GM23338 (cell line): ENCODE results near the gene PANK4. TPM values are rescaled to one million over a fixed set of nuclear protein-coding genes. Genes with fewer than 3 reads are reported as not detected.

Experiments
- ATAC-seq: fragments of 200-7000 bp; cut with Tn5 transposase; 3 replicates; pipeline ENCODE4 v1.9.1; 2020
- DNase-seq: peaks from one replicate; pipeline ENCODE4 v3.0.0-alpha.2; 2015; ENCODE audit warnings: low spot score
- H2AFZ ChIP-seq: fragments of 200-600 bp; sonication (generic); 2 replicates; pipeline ENCODE4 v1.8.0; 2016; ENCODE audit warnings: antibody characterized with exemption, mild to moderate bottlenecking, moderate library complexity
- H3F3A ChIP-seq: fragments of 200-600 bp; sonication (generic); replicated peaks from 2 replicates; pipeline ENCODE4 v1.8.0; 2017; ENCODE audit warnings: antibody characterized with exemption, mixed run types, low read depth
- H3K27ac ChIP-seq: fragments of 200-600 bp; sonication (generic); 2 replicates; pipeline ENCODE4 v1.6.1; 2016; ENCODE audit warnings: low read depth
- H3K27me3 ChIP-seq: fragments of 200-600 bp; sonication (generic); 2 replicates; pipeline ENCODE4 v1.8.0; 2016; ENCODE audit warnings: mild to moderate bottlenecking, mixed run types, moderate library complexity; ENCODE audit not compliant: insufficient read depth
- H3K36me3 ChIP-seq: fragments of 200-600 bp; sonication (generic); 2 replicates; pipeline ENCODE4 v1.8.0; 2016; ENCODE audit warnings: mild to moderate bottlenecking; ENCODE audit not compliant: insufficient read depth
- H3K4me1 ChIP-seq: fragments of 200-600 bp; sonication (generic); 2 replicates; pipeline ENCODE4 v1.8.0; 2016; ENCODE audit warnings: mild to moderate bottlenecking, moderate library complexity; ENCODE audit not compliant: insufficient read depth
- H3K4me2 ChIP-seq: fragments of 200-600 bp; sonication (generic); 2 replicates; pipeline ENCODE4 v1.7.1; 2017; ENCODE audit warnings: mixed run types
- H3K4me3 ChIP-seq: fragments of 200-600 bp; sonication (generic); 2 replicates; pipeline ENCODE4 v1.6.1; 2016; ENCODE audit warnings: mixed run types
- H3K79me2 ChIP-seq: fragments of 200-600 bp; sonication (generic); replicated peaks from 2 replicates; pipeline ENCODE4 v1.8.0; 2017; ENCODE audit warnings: mild to moderate bottlenecking; ENCODE audit not compliant: insufficient read depth
- H3K9me2 ChIP-seq: fragments of 200-600 bp; sonication (generic); 2 replicates; pipeline ENCODE4 v1.8.0; 2017; ENCODE audit not compliant: insufficient read depth
- H4K20me1 ChIP-seq: fragments of 200-600 bp; sonication (generic); replicated peaks from 2 replicates; pipeline ENCODE4 v1.8.0; 2017; ENCODE audit warnings: mild to moderate bottlenecking; ENCODE audit not compliant: insufficient read depth
- H3K27ac Mint-ChIP-seq: 2 replicates; pipeline ENCODE4 v1.8.0; 2020; ENCODE audit warnings: inconsistent platforms, mild to moderate bottlenecking, moderate library complexity, mixed read lengths
- H3K27me3 Mint-ChIP-seq: 3 replicates; pipeline ENCODE4 v1.8.0; 2022; ENCODE audit warnings: low read depth, mild to moderate bottlenecking, moderate library complexity, mixed read lengths, inconsistent platforms; ENCODE audit not compliant: insufficient read depth, poor library complexity
- H3K36me3 Mint-ChIP-seq: 3 replicates; pipeline ENCODE4 v1.8.0; 2021; ENCODE audit warnings: low read depth, mild to moderate bottlenecking, inconsistent platforms, moderate library complexity, mixed read lengths
- H3K4me1 Mint-ChIP-seq: 3 replicates; pipeline ENCODE4 v1.8.0; 2020; ENCODE audit warnings: mild to moderate bottlenecking, inconsistent platforms, mixed read lengths
- H3K4me3 Mint-ChIP-seq: 3 replicates; pipeline ENCODE4 v1.8.0; 2021; ENCODE audit warnings: moderate library complexity, mild to moderate bottlenecking, inconsistent platforms, mixed read lengths
- H3K9me3 Mint-ChIP-seq: 3 replicates; pipeline ENCODE4 v1.8.0; 2020; ENCODE audit warnings: moderate library complexity, mild to moderate bottlenecking, inconsistent platforms, mixed read lengths
- EZH2phosphoT487 ChIP-seq: fragments of 200-600 bp; sonication (generic); IDR thresholded peaks from one replicate; pipeline ENCODE4 v1.8.1; 2018; ENCODE audit warnings: antibody characterized with exemption; ENCODE audit not compliant: unreplicated experiment
- NANOG ChIP-seq: IDR thresholded peaks from 2 replicates; pipeline ENCODE4 v1.6.1; 2016; ENCODE audit warnings: antibody characterized with exemption, borderline replicate concordance
- POLR2AphosphoS5 ChIP-seq: IDR thresholded peaks from 2 replicates; pipeline ENCODE4 v1.6.1; 2016; ENCODE audit warnings: antibody characterized with exemption, low read depth
- ZNF331 ChIP-seq: fragments of 250-450 bp; sonication (Bioruptor Pico); IDR thresholded peaks from 2 replicates; pipeline ENCODE4 v1.5.0; 2020; ENCODE audit warnings: low read depth, mild to moderate bottlenecking, moderate library complexity
- polyA plus RNA-seq: library from polyadenylated mRNA; unstranded; fragments of >200 nt; fragmentation: Nextera tagmentation; extraction: Ambion mirVana; gene quantifications from 2 replicates; pipeline ENCODE4 v1.2.1, GENCODE V29; 2016
- total RNA-seq: library from RNA; depleted of rRNA; stranded (reverse); fragments of >200 nt; shearing (Covaris generic); gene quantifications from 2 replicates; pipeline ENCODE4 v1.2.3, GENCODE V29; 2014
- TF ChIP-seq, protein P1 (sequence below): IDR thresholded peaks from one replicate; pipeline ENCODE4 v1.6.1; 2018; ENCODE audit warnings: antibody characterized with exemption; ENCODE audit not compliant: unreplicated experiment
- TF ChIP-seq, protein P2 (sequence below), 2 experiments: fragments of 200-600 bp in 1 of 2; sonication (generic) in 1 of 2; conservative IDR thresholded peaks; 2 replicates each; pipeline versions ENCODE4 v1.5.1 to v1.6.1; 2016 to 2017; ENCODE audit warnings: antibody characterized with exemption in 2 of 2, low read depth in 2 of 2, mild to moderate bottlenecking in 2 of 2, moderate library complexity in 1 of 2

The PANK4 gene
- total and polyA plus RNA-seq, 2 experiments from 2014 or later, result 25.8 to 43.7 TPM

DNA sequence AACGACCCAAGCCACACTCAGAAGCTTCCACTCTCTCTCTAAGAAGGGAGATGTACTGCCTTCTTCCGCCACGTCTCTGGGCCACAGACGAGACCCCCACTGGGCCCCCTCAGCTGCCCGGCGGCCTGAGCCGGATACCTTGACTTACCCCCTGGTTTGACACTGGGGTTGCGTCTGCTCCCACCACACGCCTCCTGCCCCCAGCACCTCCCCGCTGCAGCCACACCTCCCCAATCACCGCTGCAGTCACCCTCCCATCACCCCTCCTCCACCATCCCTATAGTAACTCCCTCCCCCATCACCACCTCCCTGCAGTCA lies 10.7 kb downstream of the PANK4 start (continued):
- TF ChIP-seq, protein P1, sequence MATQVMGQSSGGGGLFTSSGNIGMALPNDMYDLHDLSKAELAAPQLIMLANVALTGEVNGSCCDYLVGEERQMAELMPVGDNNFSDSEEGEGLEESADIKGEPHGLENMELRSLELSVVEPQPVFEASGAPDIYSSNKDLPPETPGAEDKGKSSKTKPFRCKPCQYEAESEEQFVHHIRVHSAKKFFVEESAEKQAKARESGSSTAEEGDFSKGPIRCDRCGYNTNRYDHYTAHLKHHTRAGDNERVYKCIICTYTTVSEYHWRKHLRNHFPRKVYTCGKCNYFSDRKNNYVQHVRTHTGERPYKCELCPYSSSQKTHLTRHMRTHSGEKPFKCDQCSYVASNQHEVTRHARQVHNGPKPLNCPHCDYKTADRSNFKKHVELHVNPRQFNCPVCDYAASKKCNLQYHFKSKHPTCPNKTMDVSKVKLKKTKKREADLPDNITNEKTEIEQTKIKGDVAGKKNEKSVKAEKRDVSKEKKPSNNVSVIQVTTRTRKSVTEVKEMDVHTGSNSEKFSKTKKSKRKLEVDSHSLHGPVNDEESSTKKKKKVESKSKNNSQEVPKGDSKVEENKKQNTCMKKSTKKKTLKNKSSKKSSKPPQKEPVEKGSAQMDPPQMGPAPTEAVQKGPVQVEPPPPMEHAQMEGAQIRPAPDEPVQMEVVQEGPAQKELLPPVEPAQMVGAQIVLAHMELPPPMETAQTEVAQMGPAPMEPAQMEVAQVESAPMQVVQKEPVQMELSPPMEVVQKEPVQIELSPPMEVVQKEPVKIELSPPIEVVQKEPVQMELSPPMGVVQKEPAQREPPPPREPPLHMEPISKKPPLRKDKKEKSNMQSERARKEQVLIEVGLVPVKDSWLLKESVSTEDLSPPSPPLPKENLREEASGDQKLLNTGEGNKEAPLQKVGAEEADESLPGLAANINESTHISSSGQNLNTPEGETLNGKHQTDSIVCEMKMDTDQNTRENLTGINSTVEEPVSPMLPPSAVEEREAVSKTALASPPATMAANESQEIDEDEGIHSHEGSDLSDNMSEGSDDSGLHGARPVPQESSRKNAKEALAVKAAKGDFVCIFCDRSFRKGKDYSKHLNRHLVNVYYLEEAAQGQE, result no peak
- TF ChIP-seq, protein P2, sequence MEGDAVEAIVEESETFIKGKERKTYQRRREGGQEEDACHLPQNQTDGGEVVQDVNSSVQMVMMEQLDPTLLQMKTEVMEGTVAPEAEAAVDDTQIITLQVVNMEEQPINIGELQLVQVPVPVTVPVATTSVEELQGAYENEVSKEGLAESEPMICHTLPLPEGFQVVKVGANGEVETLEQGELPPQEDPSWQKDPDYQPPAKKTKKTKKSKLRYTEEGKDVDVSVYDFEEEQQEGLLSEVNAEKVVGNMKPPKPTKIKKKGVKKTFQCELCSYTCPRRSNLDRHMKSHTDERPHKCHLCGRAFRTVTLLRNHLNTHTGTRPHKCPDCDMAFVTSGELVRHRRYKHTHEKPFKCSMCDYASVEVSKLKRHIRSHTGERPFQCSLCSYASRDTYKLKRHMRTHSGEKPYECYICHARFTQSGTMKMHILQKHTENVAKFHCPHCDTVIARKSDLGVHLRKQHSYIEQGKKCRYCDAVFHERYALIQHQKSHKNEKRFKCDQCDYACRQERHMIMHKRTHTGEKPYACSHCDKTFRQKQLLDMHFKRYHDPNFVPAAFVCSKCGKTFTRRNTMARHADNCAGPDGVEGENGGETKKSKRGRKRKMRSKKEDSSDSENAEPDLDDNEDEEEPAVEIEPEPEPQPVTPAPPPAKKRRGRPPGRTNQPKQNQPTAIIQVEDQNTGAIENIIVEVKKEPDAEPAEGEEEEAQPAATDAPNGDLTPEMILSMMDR (conservative IDR thresholded peaks at IDR 0.05; ENCODE audit: low read depth in 2 of 2), result no peak
- TF ChIP-seq EZH2phosphoT487, result no peak
- no peak for TF ChIP-seq NANOG

DNA sequence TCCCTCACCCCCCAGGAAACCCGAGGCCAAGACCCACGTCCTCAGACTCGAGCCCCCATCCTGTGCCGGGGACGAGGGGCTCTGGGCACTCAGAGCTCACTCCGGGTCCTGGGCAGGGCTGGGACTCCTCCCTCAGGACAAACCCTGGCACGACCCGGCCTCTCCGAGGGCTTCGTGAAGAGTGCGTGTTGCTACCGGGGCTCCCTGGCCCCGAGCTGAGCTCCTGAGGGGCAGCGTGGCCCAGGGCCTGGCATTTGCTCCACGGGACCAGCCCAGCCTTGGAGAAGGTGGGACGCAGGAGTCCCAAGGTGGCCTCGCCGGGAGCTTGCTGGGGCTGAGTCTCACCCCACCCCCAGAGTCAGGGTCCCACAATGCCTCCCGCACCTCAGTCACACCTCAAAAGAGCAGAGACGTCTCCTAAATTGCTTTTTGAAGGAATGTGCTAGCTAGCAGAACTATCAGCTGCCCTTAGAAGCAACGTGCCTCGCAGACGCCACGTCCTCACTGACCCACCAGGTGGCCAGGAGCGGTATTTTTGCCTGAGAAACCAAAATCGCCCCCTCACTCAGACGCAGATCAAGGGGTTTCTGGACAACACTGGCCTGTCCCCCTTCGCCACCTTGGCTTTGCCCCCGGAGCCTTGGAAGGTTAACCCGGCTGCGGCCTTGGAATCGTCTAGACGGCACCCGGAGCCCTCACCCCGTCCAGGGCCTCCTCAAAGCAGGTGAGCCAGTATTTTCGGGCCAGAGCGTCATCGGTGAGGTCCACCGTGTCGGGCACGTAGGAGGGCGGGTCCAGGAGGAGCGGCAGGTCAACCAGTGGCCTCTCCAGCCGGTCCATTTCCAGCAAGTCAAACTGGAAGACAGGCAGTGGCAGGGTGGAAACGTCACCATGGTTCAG lies 11.3 kb downstream of the PANK4 start:
- no peaks in the 10 kb centered on the region for H3K27me3 ChIP-seq
- no peaks in the 10 kb centered on the region; the same call in 1 of the 2 replicates for H3K36me3 ChIP-seq
- H3K79me2 ChIP-seq, result no peaks in the 10 kb centered on the region
- no peak overlapping the region for H3K4me3 Mint-ChIP-seq
- TF ChIP-seq POLR2AphosphoS5 (no peak), ZNF331 (CRISPR knock-in tag) (no peak)
- TF ChIP-seq, protein P2 (conservative IDR thresholded peaks at IDR 0.05; ENCODE audit: low read depth in 2 of 2), result peak in 1 of 2 experiments; percentile 21; a peak in 1 of 4 replicates
- ATAC-seq, result peak; percentile 22; the same call in 2 of the 3 replicates
- H3K4me1 ChIP-seq, result no peaks in the 10 kb centered on the region
- no peak overlapping the region for H3K27ac Mint-ChIP-seq
- peak; percentile 49 for DNase-seq
- H3K9me3 Mint-ChIP-seq, result no peaks in the 10 kb centered on the region
- H3K9me2 ChIP-seq, result no peaks in the 10 kb centered on the region
- no peaks in the 10 kb centered on the region for H3F3A ChIP-seq
- no peaks in the 10 kb centered on the region for H3K4me1 Mint-ChIP-seq
- no peaks in the 10 kb centered on the region; the same call in 1 of the 2 replicates for H4K20me1 ChIP-seq
- H2AFZ ChIP-seq, result no peak overlapping the region
- H3K27me3 Mint-ChIP-seq, result peaks cover 1% of the 10 kb centered on the region
- H3K27ac ChIP-seq, result no peak overlapping the region
- peaks cover 30% of the 10 kb centered on the region for H3K36me3 Mint-ChIP-seq
- H3K4me2 ChIP-seq, result no peak overlapping the region
- H3K4me3 ChIP-seq, result no peak overlapping the region
